H4 (cell line): ENCODE results near the gene NUPR1. TPM values are rescaled to one million over a fixed set of nuclear protein-coding genes. Genes with fewer than 3 reads are reported as not detected.
A peak's percentile ranks its signal among the peaks of the same experiment; 100 is the strongest.
"Not testable (repeated sequence)": the region's sequence is repeated elsewhere in the genome, so short reads cannot be mapped to it uniquely, and the experiment has no call there.

Experiments
- DNase-seq: peaks from one replicate; pipeline ENCODE4 v3.0.0-alpha.2; 2015; ENCODE audit warnings: low spot score
- total RNA-seq: library from RNA; depleted of rRNA; stranded (reverse); fragments of >200 nt; shearing (Covaris generic); gene quantifications from 2 replicates; pipeline ENCODE4 v1.2.3, GENCODE V29; 2014; rRNA removed

NUPR1 gene, protein sequence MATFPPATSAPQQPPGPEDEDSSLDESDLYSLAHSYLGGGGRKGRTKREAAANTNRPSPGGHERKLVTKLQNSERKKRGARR
- 52.0 and 53.5 TPM in 2 replicates for total RNA-seq

DNA sequence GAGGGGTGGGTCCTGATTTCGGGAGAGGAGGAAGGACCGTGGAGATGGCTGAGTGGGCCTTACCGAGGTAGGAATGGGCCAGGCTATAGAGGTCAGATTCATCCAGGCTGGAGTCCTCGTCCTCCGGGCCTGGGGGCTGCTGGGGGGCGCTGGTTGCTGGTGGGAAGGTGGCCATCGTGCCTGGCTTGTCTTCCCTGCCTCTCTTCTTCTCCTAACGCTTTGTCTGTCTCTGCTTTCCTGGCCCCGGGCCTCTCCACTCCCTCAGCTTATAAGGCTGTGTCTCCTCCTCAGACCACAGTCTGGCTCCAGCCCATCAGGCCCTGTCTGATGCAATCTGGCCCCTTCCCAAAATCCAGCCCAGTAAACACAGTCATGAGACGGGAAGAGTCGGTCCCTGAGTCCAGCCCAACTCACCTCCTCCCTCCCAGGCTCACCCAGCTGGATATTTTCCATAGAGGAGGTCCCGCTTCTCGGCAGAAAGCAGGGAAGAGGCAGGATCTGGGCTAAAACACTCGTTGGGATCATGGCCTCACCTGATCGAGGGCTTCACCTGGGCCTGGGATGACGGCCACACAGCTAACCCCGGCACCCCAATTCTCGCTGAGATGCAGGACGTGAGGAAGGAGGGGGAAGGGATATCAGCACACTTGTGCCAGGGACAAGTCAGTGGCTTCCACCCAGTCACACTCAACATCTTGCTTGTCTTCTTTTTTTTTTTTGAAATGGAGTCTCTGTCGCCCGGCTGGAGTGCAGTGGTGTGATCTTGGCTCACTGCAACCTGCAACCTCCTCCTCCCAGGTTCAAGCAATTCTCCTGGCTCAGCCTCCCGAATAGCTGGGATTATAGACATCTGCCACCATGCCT is at the start of gene NUPR1:
Gene NUPR1 (minus strand): TSS at position 242 of the 864 bp plus-strand sequence. CDS start 67 bp downstream, at position 175.
- peak; percentile 97 for DNase-seq

DNA sequence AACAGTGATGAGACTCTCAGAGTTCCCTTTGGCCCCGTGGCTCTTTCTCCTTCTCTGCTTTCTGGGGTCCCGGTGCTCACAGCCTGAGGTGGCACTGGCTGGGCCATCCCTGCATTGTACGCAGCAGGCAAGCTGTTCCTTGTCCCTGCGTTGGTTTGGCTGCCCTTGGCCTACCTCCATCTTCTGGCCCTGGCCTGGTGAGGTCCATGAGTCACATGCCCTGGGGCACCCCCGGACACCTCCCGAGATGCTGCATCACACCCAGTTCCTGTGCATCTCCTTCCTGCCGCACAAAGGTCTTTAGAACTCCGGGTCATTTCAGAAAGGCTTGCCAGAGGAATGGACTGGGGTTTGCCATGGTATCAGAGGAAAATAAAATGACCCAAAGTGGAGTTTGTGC is 48.6 kb upstream of the NUPR1 start:
- DNase-seq = no peak

DNA sequence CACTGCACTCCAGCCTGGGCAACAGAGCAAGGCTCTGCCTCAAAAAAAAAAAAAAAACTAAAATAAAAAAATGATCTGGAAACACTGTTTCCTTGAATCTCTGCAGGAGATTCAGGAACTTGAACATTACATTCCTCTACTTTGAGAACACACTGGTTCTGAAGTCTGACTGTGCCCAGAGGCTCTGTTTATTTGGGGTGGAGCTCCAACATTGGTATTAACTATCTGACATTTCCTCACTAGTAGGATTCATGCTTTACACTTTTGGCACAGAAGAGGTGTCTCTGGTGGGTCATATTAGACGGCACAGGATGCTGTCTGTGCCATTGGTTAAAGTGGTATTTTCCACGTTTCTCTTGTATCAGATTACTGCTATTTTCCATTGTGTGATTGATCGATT is 47.7 kb upstream of the NUPR1 start:
- DNase-seq = no peak

DNA sequence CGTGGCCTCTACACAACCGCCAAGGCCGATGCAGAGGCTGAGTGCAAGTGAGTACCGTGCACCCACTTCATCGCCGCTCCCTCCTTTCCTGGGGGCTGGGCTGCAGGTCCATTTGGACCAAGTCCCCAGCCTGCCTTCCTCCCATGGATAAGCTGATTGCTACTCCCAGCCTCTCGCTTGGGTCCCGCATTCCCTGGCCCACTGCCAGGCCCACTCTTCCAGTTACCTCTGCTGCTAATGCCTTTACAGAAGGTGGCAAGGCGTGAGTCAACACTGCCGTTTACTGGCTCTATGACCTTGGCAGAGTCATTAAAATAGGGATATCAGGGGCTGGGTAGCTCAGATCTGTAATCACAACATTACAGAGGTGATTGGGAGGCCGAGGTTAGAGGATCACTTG is 46.9 kb upstream of the NUPR1 start:
- DNase-seq = no peak

DNA sequence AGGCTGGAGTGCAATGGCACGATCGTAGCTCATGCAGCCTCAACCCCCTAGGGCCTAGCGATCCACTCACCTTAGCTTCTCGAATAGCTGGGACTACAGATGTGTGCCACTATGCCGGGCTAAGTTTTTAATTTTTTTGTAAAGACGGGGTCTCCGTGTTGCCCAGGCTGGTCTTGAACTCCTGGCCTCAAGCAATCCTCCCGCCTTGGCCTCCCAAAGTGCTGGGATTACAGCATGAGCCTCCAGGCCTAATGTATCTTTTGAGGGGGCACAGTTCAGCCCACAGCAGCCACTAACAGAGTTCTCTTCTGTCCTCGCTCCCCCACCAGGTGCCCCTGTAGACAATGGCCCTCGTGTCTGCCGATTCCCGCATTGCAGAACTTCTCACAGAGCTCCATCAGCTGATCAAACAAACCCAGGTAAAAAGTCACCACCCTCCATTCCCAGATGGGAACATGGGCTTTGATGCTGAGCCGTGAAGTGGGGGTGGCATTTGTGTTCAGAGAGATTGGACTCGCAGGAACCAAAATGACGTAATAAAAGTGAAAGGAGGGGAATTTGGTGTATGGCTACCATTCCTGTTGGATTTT is 42.0 kb upstream of the NUPR1 start:
- no peak for DNase-seq

DNA sequence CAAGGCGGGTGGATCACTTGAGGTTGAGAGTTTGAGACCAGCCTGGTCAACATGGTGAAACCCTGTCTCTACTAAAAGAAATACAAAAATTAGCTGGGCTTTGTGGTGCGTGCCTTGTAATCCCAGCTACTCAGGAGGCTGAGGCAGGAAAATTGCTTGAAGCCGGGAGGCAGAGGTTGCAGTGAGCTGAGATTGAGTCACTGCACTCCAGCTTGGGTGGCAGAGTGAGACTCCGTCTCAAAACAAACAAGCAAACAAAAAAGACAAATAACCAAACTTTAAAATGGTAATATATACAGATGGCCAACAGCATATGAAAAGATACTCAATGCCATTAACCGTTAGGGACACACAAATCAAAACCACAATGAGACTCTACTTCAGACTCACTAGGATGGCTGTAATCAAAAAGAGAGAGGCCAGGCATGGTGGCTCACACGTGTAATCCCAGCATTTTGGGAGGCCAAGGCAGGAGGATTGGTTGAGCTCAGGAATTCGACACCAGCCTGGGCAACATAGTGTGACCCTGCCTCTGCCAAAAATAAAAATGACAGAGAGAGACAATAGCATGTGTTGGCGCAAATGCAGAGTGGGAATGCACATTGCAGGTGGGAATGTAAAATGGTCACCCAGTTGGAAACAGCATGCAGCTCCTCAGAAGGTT is 36.8 kb upstream of the NUPR1 start:
- DNase-seq = no peak

DNA sequence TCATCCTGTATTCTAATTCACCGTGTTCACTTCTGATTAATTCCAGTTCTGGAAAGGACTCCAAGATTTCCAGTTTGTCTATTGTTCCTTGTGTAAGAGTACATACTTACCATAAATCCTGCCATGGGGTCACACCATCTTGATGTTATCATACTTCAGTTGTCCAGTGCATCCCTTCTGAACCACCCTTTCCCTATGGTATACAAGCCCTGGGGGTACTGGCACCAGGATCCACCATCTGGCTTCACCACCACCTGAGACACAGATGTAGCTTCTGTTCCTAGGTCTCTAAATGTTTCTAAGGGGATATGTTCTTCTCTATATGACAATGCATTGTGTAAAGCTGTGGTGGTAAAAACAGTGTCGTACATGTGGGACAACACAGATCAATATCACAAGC is 36.2 kb upstream of the NUPR1 start:
- DNase-seq = no peak

DNA sequence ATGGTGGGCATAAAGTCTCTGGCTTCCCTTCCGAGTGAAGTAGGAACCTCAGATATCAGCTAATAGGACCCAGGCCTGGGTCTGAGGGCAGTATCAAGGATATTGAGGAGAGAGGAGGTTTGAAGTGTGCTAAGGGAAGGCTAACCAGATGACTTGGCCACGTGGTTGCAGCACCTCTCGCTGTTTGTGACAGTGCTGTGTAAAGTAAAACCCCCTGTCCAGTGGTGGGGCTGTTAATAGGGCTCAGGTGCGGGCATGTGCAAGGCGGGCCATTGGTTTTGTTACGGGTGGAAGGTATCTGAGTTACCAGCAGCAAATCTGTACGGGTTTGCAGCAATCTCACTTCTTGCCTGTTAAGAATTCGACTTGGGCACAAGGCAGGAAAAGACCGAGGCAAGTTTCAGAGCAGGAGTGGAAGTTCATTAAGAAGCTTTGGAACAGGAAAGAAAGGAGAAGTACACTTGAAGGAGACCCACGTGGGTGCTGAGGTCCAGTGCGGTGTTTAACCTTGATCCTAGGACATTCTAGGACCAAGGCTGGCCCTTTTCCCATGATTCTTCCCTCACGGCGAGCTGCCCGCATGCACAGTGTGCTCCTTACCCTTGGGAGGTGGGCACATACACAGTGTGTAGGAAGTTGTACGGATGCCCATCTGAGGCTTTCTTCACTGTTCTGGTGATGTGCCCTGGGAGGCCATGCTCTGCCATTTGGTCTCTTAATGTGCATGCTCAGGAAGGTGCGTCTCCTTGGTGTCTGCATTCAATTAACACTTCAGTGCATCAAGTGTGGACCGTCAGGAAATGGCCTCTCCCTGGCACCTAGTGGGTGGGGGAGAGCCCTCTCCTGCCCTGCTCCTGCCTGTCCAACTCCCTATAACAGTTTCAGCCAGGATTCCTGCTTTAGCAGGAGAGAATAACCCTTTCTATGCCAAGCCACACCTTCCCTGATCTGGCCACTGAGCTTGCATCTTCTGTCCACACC is 35.3 kb upstream of the NUPR1 start:
- no peak for DNase-seq

DNA sequence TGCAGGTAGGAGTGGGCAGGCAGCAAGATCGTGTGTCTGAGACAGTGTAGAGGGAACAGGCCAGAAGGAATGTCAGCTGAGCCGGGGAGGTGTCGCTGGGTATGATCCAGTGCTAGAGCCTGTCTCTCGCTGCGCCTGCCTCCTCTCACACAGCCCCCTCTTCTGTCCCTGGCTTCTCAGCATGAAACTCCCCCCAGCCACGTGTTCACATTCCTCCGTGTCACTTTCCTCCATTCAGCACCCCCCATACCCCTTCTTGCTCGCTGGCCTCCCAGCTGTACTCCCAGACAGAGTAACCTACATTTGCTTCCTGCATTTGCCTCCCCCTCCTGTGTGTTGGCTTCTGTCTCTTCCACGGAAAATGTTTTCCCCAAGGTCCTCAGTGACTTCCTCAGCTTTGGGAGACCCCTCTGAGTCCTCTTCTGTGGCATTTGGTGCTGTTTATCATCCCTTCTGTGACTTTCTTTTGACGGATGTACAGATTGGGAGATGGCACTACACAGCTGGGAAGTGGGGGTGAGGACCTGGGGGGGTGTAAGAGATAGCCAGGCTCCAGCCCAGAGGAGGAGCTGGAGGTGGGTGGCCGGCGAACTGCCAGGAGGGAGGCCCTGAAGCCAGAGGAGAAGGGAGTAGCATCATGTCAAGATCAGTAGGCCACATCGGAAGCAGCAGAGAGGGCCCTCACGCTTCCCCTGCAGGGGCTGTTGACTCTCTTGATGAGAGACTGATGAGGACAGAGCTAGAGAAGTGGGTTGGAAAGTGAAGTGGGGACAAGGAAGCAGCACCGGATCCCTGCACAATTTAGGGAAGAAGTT is 34.1 kb upstream of the NUPR1 start:
- no peak for DNase-seq

DNA sequence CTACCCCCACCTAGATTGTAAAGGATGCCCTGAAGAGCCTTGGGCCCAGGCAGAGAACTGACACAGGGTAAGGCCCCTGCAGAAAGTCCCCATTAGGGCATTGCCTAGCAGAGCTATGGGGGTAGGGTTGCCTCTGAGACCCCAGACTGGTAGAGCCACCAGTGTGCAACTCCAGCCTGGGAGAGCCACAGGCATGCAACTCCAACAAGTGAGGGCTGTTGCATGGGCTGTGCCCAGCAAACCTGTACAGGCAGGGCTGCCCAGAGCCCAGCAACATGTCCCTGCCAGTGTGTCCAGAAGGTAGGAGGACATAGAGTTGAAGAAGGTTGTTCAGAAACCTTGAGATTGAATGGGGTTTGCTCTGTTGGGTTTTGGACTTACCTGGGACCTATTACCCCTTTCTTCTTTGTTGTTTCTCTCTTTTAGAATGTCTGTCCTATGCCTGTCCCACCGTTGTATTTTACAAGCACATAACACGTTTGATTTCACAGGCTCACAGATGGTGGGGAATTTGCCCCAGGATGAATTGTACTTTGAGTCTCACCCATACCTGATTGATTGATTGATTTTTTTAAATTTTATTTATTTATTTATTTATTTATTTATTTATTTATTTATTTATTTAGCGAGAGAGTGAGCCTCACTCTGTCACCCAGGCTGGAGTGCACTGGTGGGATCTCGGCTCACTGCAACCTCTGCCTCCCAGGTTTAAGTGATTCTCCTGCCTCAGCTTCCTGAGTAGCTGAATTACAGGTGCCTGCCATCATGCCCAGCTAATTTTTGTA is 31.4 kb upstream of the NUPR1 start:
- no peak for DNase-seq

DNA sequence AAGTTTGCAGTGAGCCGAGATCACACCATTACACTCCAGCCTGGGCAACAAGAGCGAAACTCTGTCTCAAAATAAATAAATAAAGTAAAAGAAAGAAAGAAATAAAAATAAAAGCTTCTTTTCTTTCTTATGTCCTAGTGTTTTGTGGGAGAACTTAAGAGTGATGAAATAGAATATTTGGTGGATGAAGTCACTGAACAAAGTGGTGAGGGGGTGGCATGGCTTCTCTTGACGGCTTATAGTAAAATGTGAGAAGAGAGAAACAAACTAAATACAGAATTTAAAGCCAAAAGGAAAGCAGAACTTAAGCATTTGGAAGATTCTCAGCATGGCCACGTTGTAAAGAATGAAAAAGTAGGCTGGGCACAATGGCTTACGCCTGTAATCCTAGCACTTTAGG is 30.2 kb upstream of the NUPR1 start:
- DNase-seq = no peak

DNA sequence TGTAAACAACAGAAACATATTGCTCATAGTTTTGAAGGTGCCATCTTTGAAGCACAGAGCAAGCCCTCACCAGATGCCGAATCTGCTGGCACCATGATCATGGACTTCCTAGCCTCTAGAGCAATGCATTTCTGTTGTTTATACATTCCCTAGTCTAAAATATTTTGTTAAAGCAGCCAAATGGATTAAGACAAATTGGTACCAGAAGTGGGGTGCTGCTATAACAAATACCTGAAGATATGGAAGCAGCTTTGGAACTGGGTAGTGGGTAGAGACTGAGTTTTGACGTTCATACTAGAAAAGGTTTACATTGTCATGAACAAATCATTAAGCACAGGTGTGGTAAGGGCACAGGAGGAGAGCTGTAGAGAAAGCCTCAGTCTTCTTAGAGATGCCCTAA is 28.5 kb upstream of the NUPR1 start:
- DNase-seq = no peak

DNA sequence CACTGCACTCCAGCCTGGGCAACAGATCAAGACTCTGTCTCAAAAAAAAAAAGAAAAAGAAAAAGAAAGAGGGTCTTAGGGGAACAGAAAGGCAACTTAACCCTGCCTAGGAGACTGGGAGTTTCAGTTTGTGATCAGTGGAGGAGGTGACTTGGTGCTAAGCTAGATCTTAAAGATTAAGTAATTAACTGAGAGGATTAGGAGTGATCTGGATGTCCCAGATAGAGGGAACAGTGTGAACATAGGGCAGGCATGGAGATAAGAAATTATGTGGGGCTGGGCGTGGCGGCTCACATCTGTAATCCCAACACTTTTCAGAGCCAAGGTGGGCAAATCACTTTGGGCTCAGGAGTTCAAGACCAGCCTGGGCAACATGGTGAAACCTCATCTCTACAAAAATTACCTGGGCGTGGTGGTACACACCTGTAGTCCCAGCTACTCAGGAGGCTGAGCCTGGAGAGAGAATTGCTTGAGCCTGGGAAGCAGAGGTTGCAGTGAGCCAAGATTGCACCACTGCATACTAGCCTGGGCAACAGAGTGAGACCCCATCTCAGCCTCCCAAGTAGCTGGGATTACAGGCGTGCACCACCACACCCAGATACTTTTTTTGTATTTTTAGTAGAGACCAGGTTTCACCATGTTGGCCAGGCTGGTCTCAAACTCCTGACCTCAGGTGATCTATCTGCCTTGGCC is 27.6 kb upstream of the NUPR1 start:
- not testable (repeated sequence) for DNase-seq

DNA sequence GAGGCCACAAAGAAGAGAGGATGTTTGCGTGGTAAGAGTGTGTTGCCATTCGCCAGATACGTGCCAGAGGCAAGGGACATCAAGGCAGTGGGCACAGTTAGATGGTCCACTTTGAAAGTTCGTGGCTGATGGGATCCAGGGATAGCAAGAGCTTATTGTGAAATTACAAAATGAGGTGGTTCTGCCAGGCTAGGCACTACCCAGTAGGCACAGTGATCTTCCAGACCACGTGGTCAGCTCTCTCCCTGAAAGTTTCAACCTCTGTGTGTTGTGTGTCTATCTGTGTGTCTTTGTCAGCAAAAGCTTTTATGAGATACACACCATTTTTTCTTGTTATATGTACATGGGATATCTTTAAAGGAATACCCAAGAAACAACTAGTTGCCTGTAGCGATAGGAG is 24.4 kb upstream of the NUPR1 start:
- no peak for DNase-seq

DNA sequence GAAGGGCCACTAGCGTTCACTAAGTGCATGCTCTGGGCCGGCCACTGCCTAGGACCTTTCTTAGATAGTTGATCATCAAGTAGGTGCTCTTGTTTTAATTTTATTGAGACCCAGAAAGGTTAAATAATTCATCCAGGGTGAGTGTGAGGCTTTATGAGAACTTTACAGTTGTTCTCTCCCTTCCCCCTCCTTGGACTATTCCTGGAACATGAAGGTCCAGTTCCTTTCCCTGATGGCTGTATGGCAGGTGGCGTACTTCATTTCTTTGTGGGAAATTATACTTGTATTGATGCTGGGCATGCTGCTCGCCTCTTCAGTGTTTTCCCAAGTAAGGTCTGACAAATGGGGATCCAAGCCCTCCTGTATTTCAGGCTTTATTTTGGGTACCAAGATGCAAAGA is 23.4 kb upstream of the NUPR1 start:
- DNase-seq = no peak

DNA sequence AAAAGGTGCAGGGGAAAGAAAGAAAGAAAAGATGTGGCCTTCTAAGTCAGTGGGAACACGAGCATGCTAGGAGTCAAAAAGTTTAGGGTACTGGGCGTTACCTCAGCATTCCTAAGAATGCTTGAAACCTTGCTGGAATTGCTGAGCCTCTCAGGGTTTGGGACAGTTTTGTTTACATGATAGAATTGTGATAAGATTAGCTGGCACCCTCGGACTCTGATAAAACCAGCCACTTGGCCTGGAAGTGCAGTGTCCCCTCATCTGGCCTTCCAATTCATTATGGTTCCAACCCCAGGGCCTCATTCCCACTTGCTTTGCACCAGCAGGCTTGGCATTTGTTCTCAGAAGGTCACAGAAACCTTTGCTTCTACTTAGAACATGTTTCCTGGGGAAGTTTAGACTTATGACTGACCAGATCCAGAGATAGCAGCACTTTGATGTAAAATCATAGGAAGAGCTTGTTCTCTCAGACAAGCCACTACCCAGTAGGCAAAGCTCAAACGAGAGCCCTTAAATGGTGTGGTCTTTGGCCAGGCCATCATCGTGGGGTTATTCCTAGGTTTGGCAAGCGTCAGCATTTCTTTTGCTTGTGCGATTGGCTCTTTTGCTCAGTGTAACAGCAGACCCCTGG is 22.9 kb upstream of the NUPR1 start:
- DNase-seq = no peak

DNA sequence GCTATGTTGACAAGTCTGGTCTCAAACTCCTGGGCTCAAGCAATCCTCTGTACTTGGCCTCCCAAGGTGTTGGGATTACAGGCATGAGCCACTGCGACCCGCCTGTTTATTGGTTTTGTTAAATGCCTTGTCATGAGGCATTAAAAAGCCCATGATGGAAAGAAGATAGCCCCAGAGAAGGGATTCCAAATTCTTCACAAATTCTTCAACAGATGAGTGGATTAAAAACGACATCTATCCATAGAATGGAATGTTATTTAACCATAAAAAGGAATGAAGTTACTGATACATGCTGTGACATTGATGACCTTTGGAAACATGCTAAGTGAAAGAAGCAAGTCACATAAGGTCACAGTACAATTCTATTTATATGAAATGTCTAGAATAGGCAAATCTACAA is 19.7 kb upstream of the NUPR1 start:
- no peak for DNase-seq

DNA sequence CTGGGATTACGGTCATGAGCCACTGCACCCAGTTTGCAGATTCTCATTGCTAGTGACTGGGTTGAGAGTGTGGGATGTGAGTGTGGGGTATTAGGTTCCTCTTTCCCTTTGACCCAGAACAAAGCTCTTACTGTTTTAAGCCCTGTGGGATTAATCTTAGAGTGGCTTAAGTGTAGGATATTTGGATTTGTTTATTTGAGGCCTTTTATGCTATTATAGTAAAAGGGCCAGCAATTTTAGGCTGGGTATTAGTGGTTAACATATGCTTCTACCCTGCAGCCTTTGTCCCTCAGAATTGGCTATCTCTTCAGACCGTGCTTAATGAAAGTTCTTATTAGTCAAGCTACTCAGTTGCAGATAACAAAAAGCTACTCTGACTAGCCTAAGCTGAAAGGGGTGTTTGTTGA is 18.1 kb upstream of the NUPR1 start:
- DNase-seq = no peak

DNA sequence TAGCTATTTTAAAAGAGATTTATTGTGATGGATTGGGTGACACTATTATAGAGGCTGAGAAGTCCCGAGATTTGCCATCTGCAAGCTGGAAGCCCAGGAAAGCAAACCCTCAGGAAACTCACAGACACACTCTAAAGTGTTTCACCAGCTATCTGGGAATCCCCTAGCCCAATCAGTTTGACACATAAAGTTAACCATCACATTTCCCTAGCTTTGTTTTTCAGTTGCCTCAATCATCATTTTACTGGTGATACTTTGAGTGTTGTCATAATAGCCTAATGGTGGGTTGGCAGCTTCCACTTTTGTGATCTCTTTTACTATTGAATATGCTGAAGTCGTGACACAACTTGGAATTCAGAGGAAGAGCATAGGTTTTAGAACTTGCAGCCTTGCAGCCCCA is 16.8 kb upstream of the NUPR1 start:
- DNase-seq = no peak
